Right renal pelvis (tissue), 4 donors: ENCODE measurements around the gene MGMT. TPM values are rescaled to one million over a fixed set of nuclear protein-coding genes. Genes with fewer than 3 reads are reported as not detected.

ENCODE experiments used
- DNase-seq, 4 donors: peaks; one replicate each; pipeline ENCODE4 v3.0.0-alpha.2; 2013; ENCODE audit warnings: low read depth in 4 of 4, low spot score in 3 of 4, missing footprints in 1 of 4
- polyA plus RNA-seq, 4 donors: library from polyadenylated mRNA; unstranded; fragments of 120-200 nt; gene quantifications; one replicate each; pipeline ENCODE4 v1.2.1, GENCODE V29; 2013; ENCODE audit not compliant: insufficient read length in 4 of 4

The MGMT gene
- polyA plus RNA-seq, 4 donors, result 17.6 to 24.0 (median 19.9) TPM

- DNase-seq, result no peak
These were observed 112.2 kb downstream of the MGMT start for GRCh38 chr10:129579228-129579627.

- DNase-seq, result no peak
These were observed 113.0 kb downstream of the MGMT start for GRCh38 chr10:129580010-129580409.

DNA sequence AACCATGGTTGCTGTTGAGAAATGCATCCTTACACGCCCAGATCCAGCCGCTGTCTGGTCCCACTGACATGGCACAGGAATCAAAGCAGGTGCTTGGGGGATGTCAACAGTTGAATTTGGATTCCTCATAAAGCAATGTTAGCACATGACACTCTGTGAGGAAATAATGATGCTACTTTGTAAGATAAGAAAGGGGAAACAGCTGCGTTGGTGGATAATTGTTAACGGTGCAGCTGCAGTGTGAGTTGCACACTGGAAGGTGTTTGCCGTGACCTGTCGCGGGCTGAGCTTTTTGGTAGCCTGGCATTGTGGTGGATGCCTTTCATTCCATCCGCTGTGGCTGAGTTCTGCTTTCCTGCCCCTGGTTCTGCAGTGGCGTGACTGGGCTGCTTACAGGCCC lies 113.9 kb downstream of the MGMT start:
- DNase-seq, result no peak

DNA sequence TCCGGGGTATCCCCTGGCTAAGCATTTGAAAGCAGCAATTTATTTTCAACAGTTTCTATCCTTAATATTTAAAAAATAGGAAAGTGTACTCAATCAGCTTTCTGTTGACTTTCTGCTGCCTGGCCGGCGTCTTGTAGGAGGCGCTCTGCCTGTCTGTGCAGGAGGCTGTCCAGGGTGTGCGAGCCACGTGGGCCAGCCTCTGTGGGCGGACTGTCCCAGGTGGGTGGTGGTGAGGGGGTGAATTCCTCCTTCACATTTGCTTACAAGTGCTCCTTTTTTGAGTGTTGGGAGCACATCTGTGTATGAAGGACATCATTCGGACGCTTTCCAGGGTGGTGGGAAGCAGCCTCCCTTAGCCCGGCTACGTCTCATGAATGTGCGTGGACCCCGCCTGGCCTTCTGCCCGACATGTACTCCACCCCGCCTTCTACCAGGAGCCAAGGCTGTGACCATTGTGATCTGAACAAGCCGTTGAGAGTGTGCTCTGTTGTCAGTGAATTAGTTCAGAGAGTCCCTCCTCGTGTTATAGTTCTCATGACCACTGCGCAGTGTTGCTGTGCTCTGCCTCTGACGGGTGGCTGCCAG lies 114.9 kb downstream of the MGMT start:
- no peak for DNase-seq

GRCh38 chr10:129583831-129584230 lies 116.8 kb downstream of the MGMT start:
- DNase-seq, result no peak

DNA sequence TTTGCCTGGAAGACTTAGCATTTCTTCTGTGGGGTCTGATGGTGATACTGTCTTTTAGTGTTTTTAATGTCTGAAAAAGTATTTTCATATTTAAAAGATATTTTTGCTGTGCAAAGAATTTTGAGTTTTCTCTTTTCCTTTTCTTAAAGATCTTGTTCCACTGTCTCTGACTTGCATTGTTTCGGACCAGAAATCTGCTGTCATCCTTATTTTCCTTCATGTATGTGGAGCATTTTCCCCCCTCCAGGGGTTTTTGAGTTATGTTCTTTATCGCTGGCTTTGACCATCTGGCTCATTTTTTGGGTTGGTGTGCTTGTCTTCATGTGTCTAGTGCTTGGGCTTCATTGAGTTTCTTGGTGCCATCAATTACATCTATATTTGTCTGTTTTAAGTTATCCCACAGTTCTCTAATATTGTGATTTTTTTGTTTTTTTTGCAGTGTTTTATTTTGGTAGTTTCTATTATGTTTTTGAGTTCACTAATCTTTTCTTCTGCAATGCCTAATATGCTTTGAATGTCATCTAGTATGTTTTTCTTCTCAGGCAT lies 119.9 kb downstream of the MGMT start:
- no peak for DNase-seq

DNA sequence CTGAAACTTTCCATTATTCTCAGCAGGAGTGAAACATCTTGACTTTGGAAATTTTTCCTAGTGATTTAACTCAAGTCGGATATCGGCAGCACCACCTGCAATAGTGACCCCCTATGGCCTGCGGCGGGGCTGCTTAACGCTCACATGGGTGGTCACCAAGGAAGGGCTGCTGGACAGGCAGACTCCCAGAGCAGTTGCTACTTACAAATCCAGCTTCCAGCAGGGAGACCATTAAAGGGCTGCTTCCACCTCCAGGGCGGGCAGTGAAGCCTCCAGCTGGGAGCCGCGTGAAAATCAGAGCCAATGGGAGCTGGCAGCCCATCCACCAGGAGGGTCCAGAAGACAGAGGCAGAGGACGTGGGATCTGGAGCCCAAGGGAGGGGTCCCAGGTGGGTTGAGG lies 122.5 kb downstream of the MGMT start:
- DNase-seq, result no peak

- no peak for DNase-seq
These were observed 126.9 kb downstream of the MGMT start for GRCh38 chr10:129593953-129594352.

GRCh38 chr10:129594811-129595210 lies 127.8 kb downstream of the MGMT start:
- DNase-seq, result no peak

- DNase-seq, result no peak
These were observed 131.4 kb downstream of the MGMT start for GRCh38 chr10:129598413-129598812.

GRCh38 chr10:129599160-129599559 lies 132.1 kb downstream of the MGMT start:
- no peak for DNase-seq

DNA sequence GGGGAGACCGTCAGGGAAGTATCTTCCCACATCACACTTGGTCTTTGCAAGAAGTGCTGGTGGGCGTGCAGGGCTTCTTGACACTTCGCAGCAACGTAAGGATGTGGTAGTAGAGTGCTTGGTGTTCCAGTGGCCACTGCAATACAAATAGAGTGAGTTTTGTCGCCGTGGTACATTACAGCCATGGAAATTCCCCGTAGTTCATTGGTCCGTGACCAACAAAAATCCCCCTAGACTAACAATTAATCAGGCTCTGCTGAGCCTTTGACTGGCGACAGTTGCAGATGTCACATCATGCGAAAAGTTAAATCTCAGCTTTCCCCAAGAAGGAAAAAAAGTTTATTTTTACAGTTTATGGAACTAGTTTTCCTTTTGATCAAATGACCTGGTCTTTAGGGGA lies 134.7 kb downstream of the MGMT start:
- DNase-seq, result peak in 1 of 4 donors; percentile 18

- DNase-seq, result no peak
These were observed 136.0 kb downstream of the MGMT start for GRCh38 chr10:129602938-129603535.

GRCh38 chr10:129604333-129605032 lies 137.4 kb downstream of the MGMT start:
- no peak for DNase-seq

GRCh38 chr10:129605266-129605985 lies 138.4 kb downstream of the MGMT start:
- DNase-seq, result no peak

- DNase-seq, result no peak
These were observed 139.0 kb downstream of the MGMT start for GRCh38 chr10:129605986-129606518.

DNA sequence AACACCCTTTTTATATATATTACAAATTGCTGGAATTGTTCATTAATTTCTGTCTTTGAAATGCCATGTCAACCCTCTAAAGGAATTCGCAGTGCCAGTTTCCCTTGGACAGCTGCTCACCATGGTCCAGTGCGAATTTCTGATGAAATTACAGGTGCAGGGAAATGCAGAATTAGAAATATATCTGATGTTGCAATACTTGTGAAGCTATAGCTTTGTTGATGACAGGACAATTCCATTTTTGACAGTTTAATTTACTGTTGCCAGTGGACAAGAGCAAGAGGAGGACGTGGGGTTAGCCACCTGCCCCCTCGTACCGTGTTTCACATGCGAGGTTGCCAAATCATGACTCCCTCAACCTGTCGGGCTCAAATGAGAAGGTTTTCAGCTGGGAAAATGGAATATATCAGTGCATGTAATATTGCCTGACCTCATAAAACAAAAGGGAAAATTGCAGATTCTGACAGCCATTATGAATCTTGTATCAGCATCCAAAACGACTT lies 140.6 kb downstream of the MGMT start:
- DNase-seq, result no peak

DNA sequence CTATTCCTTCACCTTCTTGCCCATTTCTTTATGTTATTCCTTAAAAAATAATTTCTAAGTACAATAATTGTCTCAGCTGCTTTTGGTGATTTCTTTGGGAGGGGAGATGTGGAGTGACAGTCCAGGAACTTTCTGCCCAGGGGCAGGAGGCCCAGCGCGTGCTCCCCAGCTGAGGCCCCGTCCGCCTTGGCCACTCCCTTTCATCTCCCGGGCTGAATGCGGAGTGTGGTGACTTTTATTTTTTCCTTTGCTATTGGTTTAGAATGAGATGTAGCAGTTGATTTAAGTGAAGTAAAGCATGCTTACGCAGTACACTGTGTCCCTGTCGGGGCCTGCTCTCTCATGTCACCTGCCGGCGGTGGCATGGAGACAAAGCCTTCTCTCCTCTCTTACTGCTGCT lies 141.6 kb downstream of the MGMT start:
- DNase-seq, result no peak

- DNase-seq, result no peak
These were observed 142.5 kb downstream of the MGMT start for GRCh38 chr10:129609551-129609950.

- DNase-seq, result no peak
These were observed 145.6 kb downstream of the MGMT start for GRCh38 chr10:129612481-129613109.
